Breast epithelium (tissue), 3 donors: ENCODE data around the gene TLNRD1.

Experiments
- CTCF ChIP-seq, 3 donors: fragments of 450-650 bp; IDR thresholded peaks; one replicate each; pipeline ENCODE4 v1.5.1; 2016 to 2017; ENCODE audit warnings: antibody characterized with exemption in 3 of 3, mild to moderate bottlenecking in 3 of 3, moderate library complexity in 3 of 3
- POLR2AphosphoS5 ChIP-seq, 3 donors: sonication (generic); formaldehyde crosslinking; IDR thresholded peaks; one replicate each; pipeline ENCODE4 v1.6.1; 2017; ENCODE audit warnings: antibody characterized with exemption in 3 of 3

- TF ChIP-seq POLR2AphosphoS5 (IDR thresholded peaks at IDR 0.05) (no peak), CTCF (IDR thresholded peaks at IDR 0.05) (no peak)
Measured at GRCh38 chr15:81018197-81018596, 17.5 kb downstream of the TLNRD1 start.
